Measurements from ENCODE around the gene CD109. TPM values are rescaled to one million over a fixed set of nuclear protein-coding genes. Genes with fewer than 3 reads are reported as not detected.
A peak's percentile ranks its signal among the peaks of the same experiment; 100 is the strongest.

Gene CD109
- 23.6 and 24.2 TPM in 2 replicates for total RNA-seq

DNA sequence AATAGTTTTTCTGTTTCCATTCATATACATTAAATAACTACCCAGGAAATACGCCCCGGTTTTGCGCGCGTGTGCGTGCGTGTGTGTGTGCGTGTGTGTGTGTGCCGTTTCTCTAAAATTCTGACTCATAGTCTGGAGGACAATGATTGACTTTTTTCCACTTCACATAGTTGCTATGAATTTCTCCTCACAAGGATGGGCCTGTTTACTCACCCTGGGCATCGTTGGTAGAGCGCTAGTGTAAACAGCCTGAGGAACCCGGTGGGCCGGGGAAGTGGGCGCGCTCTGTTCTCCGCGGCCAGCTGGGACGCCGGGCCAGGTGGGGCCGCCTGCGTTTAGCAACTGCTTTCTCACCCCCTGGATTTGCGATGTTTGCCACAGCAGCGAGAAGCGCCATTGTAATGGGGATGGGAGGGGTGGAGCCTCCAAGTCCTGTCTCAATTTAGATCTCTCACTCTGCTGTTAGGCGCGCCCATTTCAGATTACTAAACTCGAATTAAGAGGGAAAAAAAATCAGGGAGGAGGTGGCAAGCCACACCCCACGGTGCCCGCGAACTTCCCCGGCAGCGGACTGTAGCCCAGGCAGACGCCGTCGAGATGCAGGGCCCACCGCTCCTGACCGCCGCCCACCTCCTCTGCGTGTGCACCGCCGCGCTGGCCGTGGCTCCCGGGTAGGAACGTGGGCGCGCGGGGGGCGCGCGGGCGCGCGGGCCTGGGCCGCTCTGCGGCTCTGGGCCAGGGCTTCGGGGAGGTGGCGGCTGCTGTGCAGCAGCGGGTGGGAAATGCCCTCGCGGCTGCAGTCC is at the start of gene CD109:
Gene CD109, plus strand, starts transcription at position 585 of the 803 bp plus-strand sequence. Its CDS starts 13 bp downstream, at position 598.
- peaks cover 29% of the 10 kb centered on the region for H3K36me3 Mint-ChIP-seq (ENCODE audit: low read depth)
- peak; percentile 90 for DNase-seq
- peak within 1 kb of the TSS; percentile 98 for H3K27ac Mint-ChIP-seq
- H3K9me3 Mint-ChIP-seq: no peaks in the 10 kb centered on the region
- intact Hi-C loops (cut with micrococcal nuclease): loop anchor here (1.0 to 2.0 kb wide), 6 partner anchors 8 to 175 kb away; partner anchors contain the start of gene EEF1A1
- no peaks in the 10 kb centered on the region for H3K27me3 Mint-ChIP-seq
- H3K4me1 Mint-ChIP-seq: peaks cover 46% of the 10 kb centered on the region
- H3K4me3 Mint-ChIP-seq: peak within 1 kb of the TSS; percentile 90

DNA sequence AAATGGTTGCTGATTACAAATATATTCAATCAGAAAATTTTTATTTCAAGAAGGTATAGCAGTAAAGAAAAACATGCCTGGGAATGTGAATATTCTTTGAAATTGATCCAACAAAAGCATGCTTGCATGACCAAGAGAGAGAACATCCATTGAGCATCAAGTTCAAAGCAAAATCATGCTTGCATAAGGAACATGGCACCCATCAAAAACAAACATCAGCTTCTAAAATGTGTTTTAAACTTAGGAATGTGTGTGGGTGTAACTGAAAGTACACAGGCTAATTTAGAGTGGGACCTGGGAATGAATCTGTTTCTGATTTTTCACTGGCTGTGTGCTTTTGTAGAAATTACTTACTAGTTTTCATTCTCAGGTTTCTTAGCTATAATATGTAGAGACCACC is 47.8 kb upstream of the CD109 start:
- H3K27me3 Mint-ChIP-seq: no peaks in the 10 kb centered on the region
- intact Hi-C loops (cut with micrococcal nuclease): no loop called here
- H3K4me1 Mint-ChIP-seq: peaks cover 20% of the 10 kb centered on the region
- H3K4me3 Mint-ChIP-seq: no peak overlapping the region
- H3K9me3 Mint-ChIP-seq: no peaks in the 10 kb centered on the region
- peaks cover 16% of the 10 kb centered on the region for H3K36me3 Mint-ChIP-seq (ENCODE audit: low read depth)
- no peak for DNase-seq
- H3K27ac Mint-ChIP-seq: no peak overlapping the region

DNA sequence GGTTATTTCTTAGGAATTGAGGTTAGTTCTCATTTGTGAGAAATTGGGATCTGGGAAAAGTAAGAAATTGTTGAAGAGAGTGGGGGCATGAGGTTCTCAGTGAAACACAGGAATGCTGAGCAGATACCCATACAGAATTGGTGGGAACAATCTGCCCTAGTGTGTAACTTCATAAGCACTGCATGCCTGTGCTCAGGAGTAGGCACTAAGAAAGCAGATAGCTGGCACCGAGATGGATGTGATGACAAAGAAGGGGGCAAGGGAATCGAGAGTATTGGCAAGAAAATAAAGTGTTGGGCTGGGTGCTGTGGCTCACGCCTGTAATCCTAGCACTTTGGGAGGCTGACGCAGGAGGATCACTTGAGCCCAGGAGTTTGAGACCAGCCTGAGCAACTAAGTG is 46.2 kb upstream of the CD109 start:
- Mint-ChIP-seq H3K4me1 (peaks cover 20% of the 10 kb centered on the region), H3K36me3 (ENCODE audit: low read depth) (peaks cover 14% of the 10 kb centered on the region), H3K9me3 (no peaks in the 10 kb centered on the region), H3K4me3 (no peak overlapping the region), H3K27ac (no peak overlapping the region), H3K27me3 (no peaks in the 10 kb centered on the region)
- no peak for DNase-seq
- intact Hi-C loops (cut with micrococcal nuclease): loop anchor here (5.0 kb wide), 1 partner anchor 1633 kb away; the partner anchor contains the start of gene TMEM30A

DNA sequence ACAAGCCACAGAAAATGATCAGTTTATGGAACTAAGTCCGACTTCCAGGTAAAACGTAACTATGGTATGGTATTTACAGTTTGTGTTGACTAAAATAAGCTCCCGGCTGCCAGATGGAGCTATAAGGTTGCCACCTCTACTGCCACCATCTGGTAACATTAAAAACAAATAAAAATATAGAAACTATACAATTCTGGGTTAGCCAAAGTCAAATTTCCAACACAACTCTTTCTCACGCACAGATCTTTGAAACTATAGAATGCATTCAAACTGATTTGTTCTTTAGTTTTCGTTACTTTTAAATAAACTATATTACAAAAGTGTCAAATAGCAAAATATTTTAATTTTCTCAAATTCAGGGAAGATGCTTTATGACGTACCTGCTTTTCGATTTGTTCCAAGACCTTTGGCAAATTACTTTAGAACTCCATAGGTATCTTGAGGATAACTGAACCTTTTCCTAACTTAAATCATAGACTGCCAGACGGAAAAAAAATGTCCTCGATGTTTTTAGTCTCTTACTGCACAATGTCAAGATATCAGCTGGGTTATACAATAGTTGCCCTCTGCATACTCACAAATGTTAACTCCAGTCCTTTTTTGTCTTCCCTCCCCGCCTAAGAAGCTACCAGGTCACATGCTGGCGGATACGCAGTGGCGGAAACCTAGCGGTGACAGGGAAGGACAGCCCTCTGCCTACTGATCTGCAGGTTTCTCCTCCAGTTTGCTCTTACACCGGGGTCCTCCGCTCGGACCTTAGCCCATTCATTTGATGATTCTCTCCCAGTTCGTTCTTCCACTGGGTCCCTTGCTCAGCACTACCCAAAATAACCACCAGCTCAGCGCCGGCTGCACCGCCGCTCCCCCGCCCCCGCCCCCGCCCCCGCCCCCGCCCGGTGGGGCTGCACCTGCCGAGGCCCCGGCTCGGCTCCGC is 43.1 kb upstream of the CD109 start:
- intact Hi-C loops (cut with micrococcal nuclease): loop anchor here (1.0 to 5.0 kb wide), 5 partner anchors 8 to 1629 kb away; partner anchors contain the start of genes MTO1 and TMEM30A
- Mint-ChIP-seq H3K36me3 (ENCODE audit: low read depth) (peaks cover 11% of the 10 kb centered on the region), H3K27me3 (no peaks in the 10 kb centered on the region), H3K9me3 (no peaks in the 10 kb centered on the region), H3K4me1 (peaks cover 25% of the 10 kb centered on the region), H3K4me3 (peak overlapping the region; percentile 96), H3K27ac (peak overlapping the region; percentile 91)
- DNase-seq: peak; percentile 91

DNA sequence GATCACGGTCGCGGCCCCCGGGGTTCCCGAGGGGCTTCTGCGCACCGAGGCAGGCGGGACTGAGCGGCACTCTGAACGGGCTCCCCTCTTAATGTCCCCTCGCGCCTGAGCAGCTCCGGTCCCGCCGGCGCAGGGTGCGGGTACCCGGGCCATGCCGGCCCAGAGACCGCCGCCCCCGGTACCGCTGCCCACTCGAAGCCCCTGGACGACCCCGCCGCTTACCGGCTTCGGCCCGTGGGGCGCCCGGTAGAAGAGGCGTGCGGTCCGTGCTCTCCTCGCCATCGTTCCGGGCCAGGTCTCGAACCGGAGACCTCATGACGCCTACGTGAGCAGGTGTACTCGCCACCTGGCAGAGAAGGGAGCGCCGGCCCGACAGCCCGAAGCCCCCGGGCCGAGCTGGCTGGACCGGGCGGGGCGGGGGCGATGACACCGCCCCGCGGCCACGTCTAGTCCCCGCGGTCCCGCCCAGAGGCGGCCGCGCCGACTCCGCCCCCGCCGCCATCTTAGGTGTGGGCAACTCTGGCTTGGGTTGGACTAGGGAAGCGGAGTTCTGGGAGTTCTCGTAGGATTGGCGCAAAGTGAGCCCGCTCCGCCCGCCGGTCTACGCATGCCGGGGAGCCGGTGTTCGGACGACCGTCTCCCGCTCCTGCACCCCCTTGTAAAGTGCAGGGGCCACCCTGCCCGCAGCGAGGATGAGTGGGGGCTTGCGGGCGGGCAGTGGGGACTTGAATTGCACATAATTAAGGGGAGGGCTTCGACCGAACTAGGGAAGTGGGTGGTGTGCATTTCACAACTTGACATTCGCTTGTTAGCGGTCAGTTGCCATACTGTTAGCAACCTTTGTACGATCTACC is 42.2 kb upstream of the CD109 start, which contains the start of gene SLC17A5:
Gene SLC17A5, minus strand, starts transcription at position 422 of the 854 bp plus-strand sequence. Its CDS starts 106 bp downstream, at position 316.
- Mint-ChIP-seq H3K27me3 (no peaks in the 10 kb centered on the region), H3K36me3 (ENCODE audit: low read depth) (peaks cover 10% of the 10 kb centered on the region), H3K4me1 (peaks cover 25% of the 10 kb centered on the region), H3K4me3 (peak within 1 kb of the TSS; percentile 96), H3K27ac (peak within 1 kb of the TSS; percentile 97), H3K9me3 (no peaks in the 10 kb centered on the region)
- peak; percentile 96 for DNase-seq
- intact Hi-C loops (cut with micrococcal nuclease): loop anchor here (1.0 to 5.0 kb wide), 7 partner anchors 8 to 1629 kb away; partner anchors contain the start of genes EEF1A1, MTO1 and TMEM30A

DNA sequence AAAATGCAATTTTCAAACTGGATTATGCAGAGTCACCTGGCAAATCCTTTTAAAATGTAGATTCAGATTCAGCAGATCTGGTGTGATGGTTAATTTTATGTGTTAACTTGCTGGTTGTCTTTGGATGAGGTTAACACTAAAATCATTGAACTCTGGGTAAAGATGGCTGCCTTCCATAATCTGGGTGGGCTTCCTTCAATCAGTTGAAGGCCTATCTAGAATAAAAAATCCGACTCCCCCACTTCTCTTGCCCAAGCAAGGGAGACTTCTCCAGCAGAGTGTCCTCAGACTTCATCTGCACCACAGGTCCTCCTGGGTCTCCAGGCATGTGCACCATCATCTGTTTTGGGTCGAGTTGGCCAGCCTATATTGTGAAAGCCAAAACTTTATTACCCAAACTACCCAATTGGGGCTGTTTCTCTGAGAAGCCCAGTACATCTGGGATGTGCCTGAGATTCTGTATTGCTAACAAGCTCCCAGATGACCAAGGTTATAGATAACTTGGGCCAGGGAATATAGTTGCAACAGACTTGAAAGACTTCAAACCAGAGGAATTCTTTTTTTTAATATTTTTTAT is 40.6 kb upstream of the CD109 start:
- Mint-ChIP-seq H3K27ac (peak overlapping the region; percentile 51), H3K4me3 (peak overlapping the region; percentile 96), H3K9me3 (no peaks in the 10 kb centered on the region), H3K27me3 (no peaks in the 10 kb centered on the region), H3K36me3 (ENCODE audit: low read depth) (peaks cover 6% of the 10 kb centered on the region), H3K4me1 (peaks cover 25% of the 10 kb centered on the region)
- intact Hi-C loops (cut with micrococcal nuclease): no loop called here
- DNase-seq: no peak

DNA sequence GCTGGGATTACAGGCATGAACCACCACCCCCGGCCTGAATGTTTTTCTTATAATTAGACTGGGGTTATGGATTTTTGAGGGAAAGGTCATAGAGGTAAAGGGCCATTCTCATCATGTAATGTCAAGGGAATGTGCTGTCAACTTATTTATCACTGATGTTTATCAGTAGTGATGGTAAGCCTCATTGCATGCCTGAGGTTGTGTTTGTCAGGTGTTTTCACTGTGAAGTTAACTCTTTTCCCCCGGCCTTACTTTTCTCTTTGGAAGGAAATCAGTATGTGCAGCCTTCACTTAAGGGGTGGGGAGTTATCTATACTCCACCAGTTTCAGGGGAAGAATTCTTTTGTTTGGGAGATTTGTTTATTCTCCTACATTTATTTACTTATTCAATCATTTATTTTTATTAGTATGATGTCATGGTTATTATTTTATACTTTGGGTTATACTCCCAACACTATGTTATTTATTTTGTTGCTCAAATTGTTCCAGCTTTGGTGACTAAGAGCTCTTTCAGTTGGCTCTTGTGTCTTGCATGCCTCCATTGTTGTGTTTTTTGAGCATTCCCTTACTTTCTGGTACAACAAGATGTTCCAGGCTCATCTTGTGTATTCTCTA is 39.4 kb upstream of the CD109 start:
- H3K4me3 Mint-ChIP-seq: no peak overlapping the region
- no peak for DNase-seq
- no peaks in the 10 kb centered on the region for H3K27me3 Mint-ChIP-seq
- peaks cover 1% of the 10 kb centered on the region for H3K36me3 Mint-ChIP-seq (ENCODE audit: low read depth)
- H3K9me3 Mint-ChIP-seq: no peaks in the 10 kb centered on the region
- H3K4me1 Mint-ChIP-seq: peaks cover 23% of the 10 kb centered on the region
- intact Hi-C loops (cut with micrococcal nuclease): no loop called here
- no peak overlapping the region for H3K27ac Mint-ChIP-seq

DNA sequence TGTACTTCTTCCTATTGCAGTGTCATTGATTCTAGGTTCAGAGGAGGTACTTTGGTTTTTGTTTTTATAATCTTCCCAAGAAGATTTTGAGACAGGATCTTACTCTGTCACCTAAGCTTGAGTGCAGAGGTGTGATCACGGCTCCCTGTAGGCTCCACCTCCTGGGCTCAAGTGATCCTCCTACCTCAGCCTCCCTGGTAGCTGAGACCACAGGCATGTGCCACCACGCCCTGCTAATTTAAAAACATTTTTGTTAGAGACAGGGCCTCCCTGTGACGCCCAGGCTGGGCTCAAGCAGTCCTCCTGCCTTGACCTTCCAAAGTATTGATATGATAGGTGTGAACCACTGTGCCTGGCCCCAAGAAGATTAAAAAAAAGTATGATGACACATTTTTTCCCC is 38.8 kb upstream of the CD109 start:
- intact Hi-C loops (cut with micrococcal nuclease): no loop called here
- H3K36me3 Mint-ChIP-seq (ENCODE audit: low read depth): peaks cover 1% of the 10 kb centered on the region
- peaks cover 23% of the 10 kb centered on the region for H3K4me1 Mint-ChIP-seq

DNA sequence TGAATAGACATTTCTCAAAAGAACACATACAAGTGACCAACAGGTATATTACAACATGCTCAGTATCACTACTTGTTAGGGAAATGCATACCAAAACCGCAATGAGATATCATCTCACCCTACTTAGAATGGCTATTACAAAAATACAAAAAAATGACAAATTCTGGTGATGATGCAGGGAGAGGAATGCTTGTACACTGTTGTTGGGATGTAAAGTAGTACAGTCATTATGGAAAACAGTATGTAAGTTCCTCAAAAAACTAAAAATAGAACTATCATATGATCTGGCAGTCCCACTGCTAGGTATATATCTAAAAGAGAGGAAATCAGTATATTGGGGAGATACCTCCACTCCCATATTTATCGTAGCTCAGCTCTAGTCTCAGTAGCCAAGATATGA is 31.3 kb upstream of the CD109 start:
- Mint-ChIP-seq H3K9me3 (no peaks in the 10 kb centered on the region), H3K27me3 (peaks cover 29% of the 10 kb centered on the region), H3K36me3 (ENCODE audit: low read depth) (no peaks in the 10 kb centered on the region), H3K4me3 (no peak overlapping the region), H3K27ac (no peak overlapping the region), H3K4me1 (peaks cover 12% of the 10 kb centered on the region)
- intact Hi-C loops (cut with micrococcal nuclease): no loop called here
- DNase-seq: no peak

More for the DNA sequence above, 38.8 kb upstream of the CD109 start:
- H3K4me3 Mint-ChIP-seq: no peak overlapping the region
- no peak for DNase-seq
- no peak overlapping the region for H3K27ac Mint-ChIP-seq
- H3K27me3 Mint-ChIP-seq: no peaks in the 10 kb centered on the region
- H3K9me3 Mint-ChIP-seq: no peaks in the 10 kb centered on the region

DNA sequence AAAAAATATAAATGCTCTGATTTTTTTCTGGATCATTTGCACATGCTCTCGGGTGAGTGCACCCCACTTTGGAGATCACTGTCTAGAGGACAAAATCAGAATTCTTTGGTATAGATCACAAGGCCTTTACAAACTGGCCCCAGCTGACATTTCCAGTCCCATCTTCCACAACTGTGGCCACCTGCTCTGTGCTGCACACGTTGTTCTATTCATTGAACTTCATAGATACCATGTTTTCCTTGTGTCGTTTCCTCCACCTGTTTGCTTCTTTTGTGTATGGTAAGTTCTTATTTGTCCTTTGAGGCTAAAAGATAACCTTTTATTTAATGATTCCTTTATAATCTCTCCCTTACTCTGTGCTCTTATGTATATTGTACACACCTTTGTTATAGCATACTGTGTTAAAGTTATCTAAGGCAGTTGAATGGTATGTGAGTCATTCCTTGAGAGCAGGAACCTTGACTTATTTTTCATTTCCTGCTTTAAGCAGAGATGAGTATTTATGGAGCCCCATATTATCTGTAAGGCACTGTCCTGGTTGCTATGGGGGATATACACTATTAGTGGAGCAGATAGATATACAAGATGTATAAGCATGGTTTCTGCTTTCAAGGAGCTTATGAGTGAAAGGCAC is 30.2 kb upstream of the CD109 start:
- H3K4me1 Mint-ChIP-seq: peaks cover 12% of the 10 kb centered on the region
- intact Hi-C loops (cut with micrococcal nuclease): no loop called here
- H3K4me3 Mint-ChIP-seq: no peak overlapping the region
- H3K36me3 Mint-ChIP-seq (ENCODE audit: low read depth): no peaks in the 10 kb centered on the region
- H3K27me3 Mint-ChIP-seq: peaks cover 39% of the 10 kb centered on the region
- H3K9me3 Mint-ChIP-seq: no peaks in the 10 kb centered on the region
- H3K27ac Mint-ChIP-seq: no peak overlapping the region
- no peak for DNase-seq

DNA sequence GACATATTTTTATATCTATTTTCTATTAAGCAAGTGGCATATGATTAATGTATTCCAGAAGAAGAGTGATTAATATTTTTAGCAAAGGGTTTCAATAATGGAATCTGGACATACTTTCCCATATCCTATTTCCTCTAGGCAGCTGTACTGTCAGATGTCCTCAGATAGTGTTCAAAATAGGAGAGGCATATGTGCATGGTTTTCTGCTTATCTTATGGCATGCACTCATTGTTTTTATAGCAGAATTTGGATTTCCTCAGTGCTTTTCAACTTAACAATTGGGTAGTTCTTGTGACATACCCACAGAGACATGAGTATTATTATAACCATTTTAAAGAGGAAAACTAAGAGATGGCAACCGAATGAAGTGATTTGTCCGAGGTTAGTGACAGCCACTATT is 29.6 kb upstream of the CD109 start:
- Mint-ChIP-seq H3K9me3 (no peaks in the 10 kb centered on the region), H3K36me3 (ENCODE audit: low read depth) (no peaks in the 10 kb centered on the region), H3K27me3 (peaks cover 42% of the 10 kb centered on the region), H3K27ac (no peak overlapping the region), H3K4me3 (no peak overlapping the region), H3K4me1 (peaks cover 12% of the 10 kb centered on the region)
- intact Hi-C loops (cut with micrococcal nuclease): no loop called here
- DNase-seq: no peak

DNA sequence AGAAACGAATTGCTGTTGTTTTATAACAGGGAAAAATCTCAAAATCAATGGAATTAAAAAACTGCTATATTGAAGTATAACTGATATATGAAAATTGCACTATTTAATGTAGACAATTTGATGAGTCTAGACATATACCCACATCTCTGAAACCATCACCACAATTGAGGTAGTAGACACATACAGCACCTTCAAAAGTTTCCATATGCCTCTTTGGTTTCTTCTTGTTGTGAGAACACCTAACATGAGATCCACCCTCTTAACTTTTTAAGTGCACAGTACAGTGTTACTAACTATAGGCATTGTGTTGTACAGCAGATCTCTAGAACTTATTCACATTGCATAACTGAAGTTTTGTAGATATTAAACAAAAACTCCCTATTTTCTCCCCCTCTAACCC is 28.2 kb upstream of the CD109 start:
- intact Hi-C loops (cut with micrococcal nuclease): no loop called here
- no peaks in the 10 kb centered on the region for H3K36me3 Mint-ChIP-seq (ENCODE audit: low read depth)
- peaks cover 12% of the 10 kb centered on the region for H3K4me1 Mint-ChIP-seq
- no peak overlapping the region for H3K4me3 Mint-ChIP-seq
- peaks cover 52% of the 10 kb centered on the region for H3K27me3 Mint-ChIP-seq
- no peak for DNase-seq
- H3K9me3 Mint-ChIP-seq: no peaks in the 10 kb centered on the region
- H3K27ac Mint-ChIP-seq: no peak overlapping the region

Data from activated CD4-positive, alpha-beta T cell treated with anti-CD3 and anti-CD28 coated beads, Interleukin-2, amount 10 ng/mL, durations not matched to agents 24 days and 14 days (primary cell).